Gastrocnemius medialis (tissue), 4 donors: ENCODE results near the gene DENND1A.

Experiments
- CTCF ChIP-seq, 5 experiments: fragments of 450-650 bp in 3 of 5; fragments of 200-600 bp in 2 of 5; sonication (generic) in 2 of 5; IDR thresholded peaks in 4 of 5; conservative IDR thresholded peaks in 1 of 5; 1 replicate in 4 of 5; 2 replicates in 1 of 5; pipeline ENCODE4 v1.5.1; 2016 to 2019; ENCODE audit warnings: antibody characterized with exemption in 5 of 5, mild to moderate bottlenecking in 3 of 5, moderate library complexity in 3 of 5
- POLR2A ChIP-seq, 2 donors: fragments of 450-650 bp; IDR thresholded peaks; one replicate each; pipeline ENCODE4 v1.6.1; 2017; ENCODE audit warnings: antibody characterized with exemption in 2 of 2, mild to moderate bottlenecking in 2 of 2, moderate library complexity in 2 of 2

GRCh38 chr9:123739902-123740301 lies 190.0 kb downstream of the DENND1A start:
- TF ChIP-seq CTCF (IDR thresholded peaks at IDR 0.05 in 4 of 5, conservative IDR thresholded peaks at IDR 0.05 in 1 of 5) (no peak), POLR2A (IDR thresholded peaks at IDR 0.05) (no peak)
